ENCODE measurements around the gene FAM241A. TPM values are rescaled to one million over a fixed set of nuclear protein-coding genes. Genes with fewer than 3 reads are reported as not detected.
"Not testable (repeated sequence)": the region's sequence is repeated elsewhere in the genome, so short reads cannot be mapped to it uniquely, and the experiment has no call there.

Gene FAM241A
- total and polyA plus RNA-seq, 2 donors (not counting 3 experiments of a cell fraction or from before 2014, with no cell fraction given), result 3.2 to 9.1 TPM

DNA sequence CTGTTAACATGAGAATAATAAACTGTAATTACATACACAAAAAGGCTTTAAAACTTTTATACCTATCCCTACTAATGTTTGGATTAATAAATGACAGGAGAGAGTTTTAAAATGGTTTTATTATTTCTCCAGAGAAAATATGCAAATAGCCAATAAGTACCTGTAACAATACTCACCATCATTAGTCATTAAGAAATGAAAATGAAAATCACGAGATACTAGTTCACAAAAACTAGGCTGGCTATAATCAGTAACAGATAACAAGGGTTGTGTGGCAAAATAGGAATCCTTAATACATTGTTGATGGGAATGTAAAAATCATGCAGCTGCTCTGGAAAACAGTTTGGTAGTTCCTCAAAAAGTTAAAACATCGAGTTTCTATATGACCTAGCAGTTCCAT lies 61.2 kb downstream of the FAM241A start:
- Histone ChIP-seq H4K20me1 (replicated peaks; ENCODE audit: control insufficient read depth, extremely low read depth, insufficient read depth, low read length) (no peaks in the 10 kb centered on the region), H3K79me2 (ENCODE audit: control insufficient read depth, insufficient read depth, low read length) (no peaks in the 10 kb centered on the region), H3K27me3 (ENCODE audit: control insufficient read depth in 2 of 2, insufficient read depth in 2 of 2, low read length in 2 of 2) (no peaks in the 10 kb centered on the region), H3K4me2 (ENCODE audit: insufficient read depth, low read length) (no peak overlapping the region), H3K4me1 (ENCODE audit: control insufficient read depth, extremely low read depth, insufficient read depth, low read length) (no peaks in the 10 kb centered on the region), H2AFZ (ENCODE audit: low read depth, low read length) (no peak overlapping the region), H3K27ac (ENCODE audit: insufficient read depth, low read depth, low read length) (no peak overlapping the region), H3K9ac (replicated peaks; ENCODE audit: extremely low read depth, insufficient read depth, low read length) (no peak overlapping the region), H3K4me3 (replicated peaks in 1 of 3; ENCODE audit: insufficient read depth in 1 of 3, low read depth in 1 of 3, low read length in 3 of 3) (no peak overlapping the region), H3K9me1 (replicated peaks; ENCODE audit: control insufficient read depth, extremely low read depth, insufficient read depth, low read length) (no peaks in the 10 kb centered on the region), H3K36me3 (ENCODE audit: control insufficient read depth in 2 of 2, extremely low read depth in 1 of 2, insufficient read depth in 2 of 2, low read length in 2 of 2) (no peaks in the 10 kb centered on the region), H3K9me3 (replicated peaks; ENCODE audit: control insufficient read depth, insufficient read depth, low read length) (no peaks in the 10 kb centered on the region)
- TF ChIP-seq GATA2 (IDR thresholded peaks at IDR 0.05; ENCODE audit: insufficient read depth, insufficient read length, low read depth, low read length), result no peak
- no peak for TF ChIP-seq EZH2 (IDR thresholded peaks at IDR 0.05; ENCODE audit: borderline replicate concordance, low read depth, low read length, severe bottlenecking)
- TF ChIP-seq POLR2A (IDR thresholded peaks at IDR 0.05; ENCODE audit: low read depth, low read length), result no peak
- TF ChIP-seq, protein P1, sequence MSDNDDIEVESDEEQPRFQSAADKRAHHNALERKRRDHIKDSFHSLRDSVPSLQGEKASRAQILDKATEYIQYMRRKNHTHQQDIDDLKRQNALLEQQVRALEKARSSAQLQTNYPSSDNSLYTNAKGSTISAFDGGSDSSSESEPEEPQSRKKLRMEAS (IDR thresholded peaks at IDR 0.05; ENCODE audit: insufficient read depth, insufficient read length), result no peak
- TF ChIP-seq MYC (IDR thresholded peaks at IDR 0.05; ENCODE audit: low read depth, low read length), result no peak
- no peak for TF ChIP-seq JUN (IDR thresholded peaks at IDR 0.05; ENCODE audit: borderline replicate concordance, insufficient read depth, insufficient read length, low read depth)
- TF ChIP-seq, protein P2, sequence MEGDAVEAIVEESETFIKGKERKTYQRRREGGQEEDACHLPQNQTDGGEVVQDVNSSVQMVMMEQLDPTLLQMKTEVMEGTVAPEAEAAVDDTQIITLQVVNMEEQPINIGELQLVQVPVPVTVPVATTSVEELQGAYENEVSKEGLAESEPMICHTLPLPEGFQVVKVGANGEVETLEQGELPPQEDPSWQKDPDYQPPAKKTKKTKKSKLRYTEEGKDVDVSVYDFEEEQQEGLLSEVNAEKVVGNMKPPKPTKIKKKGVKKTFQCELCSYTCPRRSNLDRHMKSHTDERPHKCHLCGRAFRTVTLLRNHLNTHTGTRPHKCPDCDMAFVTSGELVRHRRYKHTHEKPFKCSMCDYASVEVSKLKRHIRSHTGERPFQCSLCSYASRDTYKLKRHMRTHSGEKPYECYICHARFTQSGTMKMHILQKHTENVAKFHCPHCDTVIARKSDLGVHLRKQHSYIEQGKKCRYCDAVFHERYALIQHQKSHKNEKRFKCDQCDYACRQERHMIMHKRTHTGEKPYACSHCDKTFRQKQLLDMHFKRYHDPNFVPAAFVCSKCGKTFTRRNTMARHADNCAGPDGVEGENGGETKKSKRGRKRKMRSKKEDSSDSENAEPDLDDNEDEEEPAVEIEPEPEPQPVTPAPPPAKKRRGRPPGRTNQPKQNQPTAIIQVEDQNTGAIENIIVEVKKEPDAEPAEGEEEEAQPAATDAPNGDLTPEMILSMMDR (IDR thresholded peaks at IDR 0.05; ENCODE audit: extremely low read depth in 1 of 2, insufficient read depth in 1 of 2, low read depth in 1 of 2, low read length in 2 of 2), result no peak
- no peak for TF ChIP-seq POLR2AphosphoS5 (IDR thresholded peaks at IDR 0.05; ENCODE audit: insufficient read depth, low read depth, low read length)
- TF ChIP-seq FOS (IDR thresholded peaks at IDR 0.05; ENCODE audit: borderline replicate concordance, insufficient read depth, low read length), result no peak
- DNase-seq (ENCODE audit: low read depth, low spot score), result no peak
- CTCF ChIA-PET, result no interaction called here
- POLR2A ChIA-PET, result no interaction called here
- dilution Hi-C loops (cut with MboI; ENCODE audit: extremely low pct_ligation_motif_present, low sequenced_read_pairs) (no loop called here), intact Hi-C loops (cut with micrococcal nuclease) (no loop called here)
- no peak for FAIRE-seq
- BruUV-seq (replicated peaks), result no TSS peak

DNA sequence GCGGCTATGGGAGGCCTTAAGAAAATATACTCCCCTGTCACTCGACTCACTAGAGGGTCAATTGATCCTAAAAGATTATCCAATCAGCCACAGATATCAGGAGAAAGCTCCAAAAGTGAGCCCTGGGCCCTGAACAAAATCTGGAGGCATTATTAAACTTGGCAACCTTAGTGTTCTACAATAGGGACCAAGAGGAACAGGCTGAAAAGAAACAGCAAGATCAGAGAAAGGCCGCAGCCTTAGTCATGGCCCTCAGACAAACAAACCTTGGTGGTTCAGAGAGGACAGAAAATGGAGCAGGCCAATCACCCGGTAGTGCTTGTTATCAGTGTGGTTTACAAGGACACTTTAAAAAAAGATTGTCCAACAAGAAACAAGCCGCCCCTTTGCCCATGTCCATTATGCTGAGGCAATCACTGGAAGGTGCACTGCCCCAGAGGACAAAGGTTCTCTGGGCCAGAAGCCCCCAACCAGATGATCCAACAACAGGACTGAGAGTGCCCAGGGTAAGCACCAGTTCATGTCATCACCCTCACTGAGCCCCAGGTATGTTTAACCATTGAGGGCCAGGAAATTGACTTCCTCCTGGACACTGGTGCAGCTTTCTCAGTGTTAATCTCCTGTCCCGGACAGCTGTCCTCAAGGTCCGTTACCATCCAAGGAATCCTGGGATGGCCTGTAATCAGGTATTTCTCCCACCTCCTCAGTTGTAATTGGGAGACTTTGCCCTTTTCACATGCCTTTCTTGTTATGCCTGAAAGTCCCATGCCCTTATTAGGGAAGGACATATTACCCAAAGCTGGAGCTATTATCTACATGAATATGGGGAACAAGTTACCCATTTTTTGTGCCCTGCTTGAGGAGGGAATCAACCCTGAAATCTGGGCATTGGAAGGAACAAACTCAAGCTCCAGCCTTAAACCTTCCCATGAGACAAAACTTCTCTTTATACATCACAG lies 63.2 kb downstream of the FAM241A start:
- CTCF ChIA-PET, result interaction anchor here (0.9 kb wide), 1 partner anchor 19 kb away, joined by 3 read pairs; no protein-coding TSS in a partner anchor
- intact Hi-C loops (cut with micrococcal nuclease); H3K9me3 ChIP-seq (replicated peaks; ENCODE audit: control insufficient read depth, insufficient read depth, low read length); H3K9ac ChIP-seq (replicated peaks; ENCODE audit: extremely low read depth, insufficient read depth, low read length); H3K36me3 ChIP-seq (ENCODE audit: control insufficient read depth in 2 of 2, extremely low read depth in 1 of 2, insufficient read depth in 2 of 2, low read length in 2 of 2); POLR2A ChIA-PET; DNase-seq (ENCODE audit: low read depth, low spot score); H3K4me2 ChIP-seq (ENCODE audit: insufficient read depth, low read length); dilution Hi-C loops (cut with MboI; ENCODE audit: extremely low pct_ligation_motif_present, low sequenced_read_pairs); FAIRE-seq; H3K4me1 ChIP-seq (ENCODE audit: control insufficient read depth, extremely low read depth, insufficient read depth, low read length); H3K79me2 ChIP-seq (ENCODE audit: control insufficient read depth, insufficient read depth, low read length); H4K20me1 ChIP-seq (replicated peaks; ENCODE audit: control insufficient read depth, extremely low read depth, insufficient read depth, low read length); H3K9me1 ChIP-seq (replicated peaks; ENCODE audit: control insufficient read depth, extremely low read depth, insufficient read depth, low read length); BruUV-seq (replicated peaks); H3K27ac ChIP-seq (ENCODE audit: insufficient read depth, low read depth, low read length); H3K27me3 ChIP-seq (ENCODE audit: control insufficient read depth in 2 of 2, insufficient read depth in 2 of 2, low read length in 2 of 2); H2AFZ ChIP-seq (ENCODE audit: low read depth, low read length); H3K4me3 ChIP-seq (replicated peaks in 1 of 3; ENCODE audit: insufficient read depth in 1 of 3, low read depth in 1 of 3, low read length in 3 of 3): not testable (repeated sequence)

Measured in endothelial cell of umbilical vein (primary cell).